ENCODE data around the gene MTAP.

MTAP gene

DNA sequence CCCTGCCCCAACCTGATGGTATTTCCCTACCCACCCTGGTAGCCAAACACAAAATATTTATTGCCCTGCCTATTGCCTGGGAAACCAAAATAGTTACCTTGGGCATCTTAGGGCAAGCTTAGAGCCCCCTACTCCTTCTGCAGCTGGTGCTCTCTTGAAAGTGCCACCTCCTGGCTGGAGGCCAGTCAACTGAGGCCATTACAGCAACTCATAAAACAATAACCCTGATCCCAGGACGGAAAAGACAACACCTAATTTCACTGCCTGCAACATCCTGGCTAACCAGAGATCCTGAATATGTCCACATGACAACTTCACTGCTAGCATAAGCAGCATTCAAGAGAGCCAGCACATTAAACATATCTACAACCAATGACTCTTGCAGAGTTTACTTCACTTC, 38.7 kb downstream of the MTAP start:
- no peak for DNase-seq (ENCODE audit: extremely low read depth in 1 of 2, low read depth in 1 of 2)

GRCh38 chr9:21848615-21849014, 46.2 kb downstream of the MTAP start:
- DNase-seq (ENCODE audit: extremely low read depth in 1 of 2, low read depth in 1 of 2): no peak

DNA sequence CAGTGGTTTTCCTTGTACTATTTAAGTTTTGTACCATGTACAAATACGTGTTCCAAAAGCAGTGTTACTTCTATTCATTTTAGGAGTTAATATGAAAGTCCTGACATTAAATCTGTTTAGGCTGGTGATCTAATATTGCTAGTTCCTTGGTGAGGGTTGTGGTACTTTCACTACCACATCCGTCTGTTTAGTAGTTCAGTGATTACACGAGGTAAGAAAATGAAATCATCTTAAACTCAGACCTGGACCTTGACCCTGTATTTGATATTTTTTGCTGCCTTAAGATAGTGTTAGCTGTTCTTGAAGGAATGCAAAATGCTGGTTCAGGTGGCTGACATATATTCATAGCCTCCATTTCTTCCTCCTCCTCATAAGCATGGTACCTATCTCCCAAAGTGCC, 50.3 kb downstream of the MTAP start:
- no peak for DNase-seq (ENCODE audit: extremely low read depth in 1 of 2, low read depth in 1 of 2)

GRCh38 chr9:21853414-21853813, 51.0 kb downstream of the MTAP start:
- DNase-seq (ENCODE audit: extremely low read depth in 1 of 2, low read depth in 1 of 2): no peak

- no peak for DNase-seq (ENCODE audit: extremely low read depth in 1 of 2, low read depth in 1 of 2)
Measured at GRCh38 chr9:21854119-21854518, 51.7 kb downstream of the MTAP start.

- DNase-seq (ENCODE audit: extremely low read depth in 1 of 2, low read depth in 1 of 2): no peak
Measured at GRCh38 chr9:21854594-21854993, 52.2 kb downstream of the MTAP start.

DNA sequence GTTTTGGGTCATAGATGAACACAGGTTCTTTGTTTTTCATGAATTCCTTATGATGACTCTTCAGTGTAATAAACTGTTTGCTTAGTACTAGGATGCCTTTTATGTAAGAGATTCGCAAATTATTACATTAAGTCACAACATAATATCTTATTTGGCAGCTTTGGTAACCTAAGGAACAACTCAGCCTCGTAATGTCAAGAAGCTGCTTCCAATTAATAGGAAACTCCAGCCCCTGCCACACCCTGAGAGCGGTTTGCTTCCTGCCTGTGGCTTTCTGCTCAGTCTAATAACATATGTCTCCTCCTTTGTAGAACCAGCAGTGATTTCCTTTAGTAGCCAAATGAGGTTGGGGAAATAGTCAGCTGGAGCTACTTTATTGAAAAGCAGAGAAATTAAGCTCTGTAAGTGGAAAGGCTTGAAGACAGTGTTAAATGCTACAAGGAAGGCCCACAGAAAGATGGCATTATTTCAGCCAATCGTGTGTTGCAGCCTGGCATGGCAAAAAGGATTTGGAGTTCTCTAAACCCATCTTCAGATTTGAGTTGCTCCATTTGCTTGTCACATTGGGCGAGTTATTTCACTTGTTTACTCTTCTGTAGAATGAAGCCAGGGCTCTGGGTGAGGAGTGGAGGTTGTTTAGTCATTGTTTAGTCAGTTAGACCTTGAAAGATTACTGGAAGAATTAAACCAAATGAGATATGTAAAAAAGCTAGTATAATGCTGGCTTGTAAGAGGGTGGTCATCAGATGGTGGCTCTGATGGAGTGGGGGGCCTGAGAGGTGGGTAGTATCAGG, 54.1 kb downstream of the MTAP start:
- DNase-seq (ENCODE audit: extremely low read depth in 1 of 2, low read depth in 1 of 2): no peak

GRCh38 chr9:21862871-21863270, 60.4 kb downstream of the MTAP start:
- DNase-seq (ENCODE audit: extremely low read depth in 1 of 2, low read depth in 1 of 2): no peak

DNA sequence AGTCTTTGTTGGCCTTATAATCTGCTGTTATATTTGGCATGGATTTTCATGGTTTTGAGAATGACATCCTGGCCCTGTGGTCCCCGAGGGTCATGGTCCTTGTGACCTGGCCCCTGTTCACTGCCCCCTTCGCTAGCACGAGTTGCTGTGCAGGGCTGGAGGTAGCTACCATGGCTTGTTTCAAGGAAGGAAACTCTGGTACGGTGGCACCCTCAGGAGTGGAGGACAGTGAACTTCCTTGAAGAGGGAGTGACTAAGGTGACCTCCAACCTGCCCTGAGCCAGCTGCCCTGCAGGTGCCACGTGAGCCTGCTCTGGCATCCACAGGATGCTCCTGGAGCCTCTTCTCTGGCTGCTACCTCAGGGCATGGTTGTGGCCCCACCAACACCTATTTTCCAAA, 62.1 kb downstream of the MTAP start:
- DNase-seq (ENCODE audit: extremely low read depth in 1 of 2, low read depth in 1 of 2): no peak

GRCh38 chr9:21866302-21866701, 63.9 kb downstream of the MTAP start:
- no peak for DNase-seq (ENCODE audit: extremely low read depth in 1 of 2, low read depth in 1 of 2)

- DNase-seq (ENCODE audit: extremely low read depth in 1 of 2, low read depth in 1 of 2): no peak
Measured at GRCh38 chr9:21871256-21871975, 69.0 kb downstream of the MTAP start.

GRCh38 chr9:21872696-21873095, 70.3 kb downstream of the MTAP start:
- no peak for DNase-seq (ENCODE audit: extremely low read depth in 1 of 2, low read depth in 1 of 2)

GRCh38 chr9:21873540-21874221, 71.2 kb downstream of the MTAP start:
- no peak for DNase-seq (ENCODE audit: extremely low read depth in 1 of 2, low read depth in 1 of 2)

- DNase-seq (ENCODE audit: extremely low read depth in 1 of 2, low read depth in 1 of 2): no peak
Measured at GRCh38 chr9:21875893-21876292, 73.5 kb downstream of the MTAP start.

- DNase-seq (ENCODE audit: extremely low read depth in 1 of 2, low read depth in 1 of 2): no peak
Measured at GRCh38 chr9:21883642-21884041, 81.2 kb downstream of the MTAP start.

- no peak for DNase-seq (ENCODE audit: extremely low read depth in 1 of 2, low read depth in 1 of 2)
Measured at GRCh38 chr9:21889673-21890072, 87.2 kb downstream of the MTAP start.

GRCh38 chr9:21890696-21891095, 88.3 kb downstream of the MTAP start:
- DNase-seq (ENCODE audit: extremely low read depth in 1 of 2, low read depth in 1 of 2): no peak

- no peak for DNase-seq (ENCODE audit: extremely low read depth in 1 of 2, low read depth in 1 of 2)
Measured at GRCh38 chr9:21901546-21901945, 99.1 kb downstream of the MTAP start.

- no peak for DNase-seq (ENCODE audit: extremely low read depth in 1 of 2, low read depth in 1 of 2)
Measured at GRCh38 chr9:21902136-21902535, 99.7 kb downstream of the MTAP start.

DNA sequence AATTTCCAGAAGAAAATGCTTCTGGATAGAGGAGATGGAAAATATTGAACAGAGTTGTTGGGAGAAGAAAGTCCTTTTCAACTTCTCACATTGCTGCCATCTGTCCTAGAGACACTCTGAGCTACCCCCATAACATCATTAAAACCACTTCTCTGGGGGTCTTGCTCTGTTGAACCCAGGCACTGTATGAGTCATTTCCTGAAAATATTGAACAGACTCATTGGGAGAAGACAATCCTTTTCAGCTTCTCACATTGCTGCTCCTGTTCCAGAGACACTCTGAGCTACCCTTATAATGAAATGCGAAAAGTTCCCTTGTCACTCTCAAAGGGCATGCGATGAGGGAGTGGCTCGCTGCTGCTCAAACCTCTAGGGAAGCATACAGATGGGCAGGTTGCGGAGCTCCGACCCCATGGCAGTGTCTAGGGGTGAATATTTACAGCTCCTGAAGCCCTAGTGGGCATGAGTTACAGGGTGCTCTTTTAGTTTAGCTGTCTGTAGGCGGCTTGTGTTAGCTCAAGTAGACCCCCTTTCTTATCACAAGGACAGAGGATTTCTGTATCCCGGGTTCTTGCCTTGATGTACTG, 101.0 kb downstream of the MTAP start:
- DNase-seq (ENCODE audit: extremely low read depth in 1 of 2, low read depth in 1 of 2): no peak

DNA sequence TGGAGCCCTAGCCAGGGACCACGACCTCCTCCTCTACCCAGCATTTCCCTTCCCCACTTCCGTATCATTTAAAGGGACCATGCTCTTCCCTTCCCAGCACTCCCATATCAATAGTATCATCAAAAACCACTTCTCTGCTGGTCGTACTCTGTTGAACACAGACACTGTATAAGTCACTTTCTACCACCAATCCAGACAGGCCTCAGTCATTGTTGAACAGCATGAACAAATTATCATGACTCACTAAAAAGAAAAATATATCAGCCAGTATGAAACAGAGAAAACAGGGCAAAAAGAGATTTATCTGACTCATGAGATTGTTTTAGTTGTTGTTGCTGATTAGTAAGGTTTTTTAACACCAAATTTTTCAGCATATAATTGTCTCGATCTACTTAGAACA, 101.9 kb downstream of the MTAP start:
- DNase-seq (ENCODE audit: extremely low read depth in 1 of 2, low read depth in 1 of 2): no peak

DNA sequence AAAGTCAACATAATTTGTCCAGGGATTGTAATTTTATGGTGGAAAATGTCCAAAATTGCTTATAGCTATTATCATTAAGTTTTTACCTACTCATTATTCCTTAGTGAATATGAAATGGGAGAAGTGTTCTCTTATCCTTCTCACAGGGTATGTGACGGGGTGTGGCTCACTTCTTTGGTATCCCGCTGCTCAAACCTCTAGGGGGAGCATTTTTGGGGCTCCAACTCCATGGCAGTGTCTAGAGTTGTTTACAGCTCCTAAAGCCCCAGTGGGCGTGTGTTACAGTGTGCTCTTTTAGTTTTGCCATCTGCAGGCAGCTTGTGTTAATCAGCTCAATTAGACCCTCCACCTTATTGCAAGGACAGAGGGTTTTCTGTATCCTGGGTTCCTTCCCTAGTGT, 102.3 kb downstream of the MTAP start:
- DNase-seq (ENCODE audit: extremely low read depth in 1 of 2, low read depth in 1 of 2): no peak

Measured in activated CD8-positive, alpha-beta memory T cell treated with anti-CD3 and anti-CD28 coated beads for 1 hour (primary cell).